GM12878 (cell line): Measurements from ENCODE around the gene GM2A. TPM values are rescaled to one million over a fixed set of nuclear protein-coding genes. Genes with fewer than 3 reads are reported as not detected.

Experiments
- ASH2L ChIP-seq: fragments of 300-600, 200-600 bp; sonication (generic); IDR thresholded peaks from 2 replicates; pipeline ENCODE4 v1.6.1; 2017; ENCODE audit warnings: low read depth, mild to moderate bottlenecking, borderline replicate concordance
- BACH1 ChIP-seq: fragments of 450-650 bp; IDR thresholded peaks from 2 replicates; pipeline ENCODE4 v1.6.1; 2017; ENCODE audit warnings: mild to moderate bottlenecking, borderline replicate concordance
- BCLAF1 ChIP-seq: fragments of 450-650 bp; IDR thresholded peaks from 2 replicates; pipeline ENCODE4 v1.6.1; 2017; ENCODE audit warnings: antibody characterized with exemption, mild to moderate bottlenecking, moderate library complexity
- BHLHE40 ChIP-seq, 2 experiments: fragments of 450-650 bp in 1 of 2; IDR thresholded peaks; 2 replicates each; pipeline ENCODE4 v1.6.1; 2011 to 2017; ENCODE audit warnings: low read depth in 2 of 2, borderline replicate concordance in 1 of 2, improper control_type of control experiment in 1 of 2, low read length in 1 of 2, mild to moderate bottlenecking in 1 of 2
- CBX3 ChIP-seq: fragments of 200-600 bp; sonication (generic); IDR thresholded peaks from 2 replicates; pipeline ENCODE4 v1.6.1; 2016; ENCODE audit warnings: low read depth, borderline replicate concordance
- CTCF ChIP-seq, 3 experiments: IDR thresholded peaks in 2 of 3; conservative IDR thresholded peaks in 1 of 3; 2 replicates each; pipeline ENCODE4 v1.5.1; 2011; ENCODE audit warnings: low read depth in 3 of 3, low read length in 3 of 3, mild to moderate bottlenecking in 3 of 3, control low read depth in 2 of 3, moderate library complexity in 2 of 3, inconsistent platforms in 1 of 3, mixed read lengths in 1 of 3; ENCODE audit not compliant: control insufficient read depth in 2 of 3, insufficient read depth in 1 of 3; ENCODE audit errors: extremely low read depth in 1 of 3
- ELK1 ChIP-seq: IDR thresholded peaks from 2 replicates; pipeline ENCODE4 v1.6.1; 2012; ENCODE audit warnings: low read depth, low read length, improper control_type of control experiment
- ETV6 ChIP-seq, 2 experiments: fragments of 450-650 bp in 1 of 2; IDR thresholded peaks in 1 of 2; conservative IDR thresholded peaks in 1 of 2; 2 replicates each; pipeline ENCODE4 v1.6.1; 2014; ENCODE audit warnings: antibody characterized with exemption in 1 of 2, borderline replicate concordance in 1 of 2, low read depth in 1 of 2, mild to moderate bottlenecking in 1 of 2, moderate library complexity in 1 of 2
- HCFC1 ChIP-seq: fragments of 150-350 bp; IDR thresholded peaks from 2 replicates; pipeline ENCODE4 v1.6.1; 2014; ENCODE audit warnings: low read length
- HDGF ChIP-seq: fragments of 450-650 bp; IDR thresholded peaks from 2 replicates; pipeline ENCODE4 v1.6.1; 2016; ENCODE audit warnings: antibody characterized with exemption
- KAT2A ChIP-seq: conservative IDR thresholded peaks from 2 replicates; pipeline ENCODE4 v1.6.1; 2011; ENCODE audit warnings: low read depth, low read length; ENCODE audit not compliant: control insufficient read depth
- MTA2 ChIP-seq: fragments of 450-650 bp; IDR thresholded peaks from 2 replicates; pipeline ENCODE4 v1.6.1; 2016; ENCODE audit warnings: low read depth, mild to moderate bottlenecking, moderate library complexity
- MXI1 ChIP-seq: fragments of 150-350 bp; IDR thresholded peaks from 2 replicates; pipeline ENCODE4 v1.6.1; 2011; ENCODE audit warnings: low read depth, mild to moderate bottlenecking, inconsistent platforms, low read length, improper control_type of control experiment
- NR2C1 ChIP-seq: fragments of 450-650 bp; IDR thresholded peaks from 2 replicates; pipeline ENCODE4 v1.6.1; 2017; ENCODE audit warnings: antibody characterized with exemption, mild to moderate bottlenecking, moderate library complexity
- PBX3 ChIP-seq: IDR thresholded peaks from 2 replicates; pipeline ENCODE4 v1.6.1; 2011; ENCODE audit warnings: mild to moderate bottlenecking, low read depth, low read length, moderate library complexity; ENCODE audit not compliant: insufficient replicate concordance
- RELA ChIP-seq: fragments of 450-650 bp; IDR thresholded peaks from 2 replicates; pipeline ENCODE4 v1.8.0; 2014; ENCODE audit warnings: borderline replicate concordance; ENCODE audit not compliant: partially characterized antibody
- RELB ChIP-seq: fragments of 450-650 bp; IDR thresholded peaks from 2 replicates; pipeline ENCODE4 v1.6.1; 2017; ENCODE audit warnings: low read depth, mild to moderate bottlenecking, moderate library complexity
- SMAD1 ChIP-seq: fragments of 450-650 bp; IDR thresholded peaks from 2 replicates; pipeline ENCODE4 v1.6.1; 2018; ENCODE audit warnings: mild to moderate bottlenecking, low read depth; ENCODE audit not compliant: partially characterized antibody
- TBL1XR1 ChIP-seq: IDR thresholded peaks from 2 replicates; pipeline ENCODE4 v1.6.1; 2012; ENCODE audit warnings: low read depth, low read length, improper control_type of control experiment
- ZNF274 ChIP-seq: IDR thresholded peaks from one replicate; pipeline ENCODE4 v1.8.0; 2011; ENCODE audit not compliant: insufficient read length, insufficient read depth
- polyA plus RNA-seq, 11 experiments: library from polyadenylated mRNA; depleted of rRNA in 4 of 11; unstranded in 6 of 11; stranded (reverse) in 5 of 11; fragments of >200 nt; fragmentation: Nextera tagmentation in 4 of 11; fragmentation: Illumina TruSeq in 1 of 11; extraction: Ambion mirVana in 4 of 11; extraction: Trizol in 1 of 11; gene quantifications; 1 replicate in 1 of 11; 2 replicates in 10 of 11; pipeline versions ENCODE4 v1.2.1 to v1.2.3, GENCODE V29; 2011 to 2016; ENCODE audit warnings: inconsistent platforms in 2 of 11, missing spikeins in 2 of 11, low read depth in 1 of 11
- total RNA-seq, 4 experiments: library from RNA; depleted of rRNA in 3 of 4; stranded (reverse); fragments of >200 nt in 3 of 4; fragmentation: Illumina TruSeq in 1 of 4; extraction: Trizol in 1 of 4; gene quantifications; 2 replicates each; pipeline versions ENCODE4 v1.2.1 to v1.2.3, GENCODE V29; 2013 to 2021

The GM2A gene
- total and polyA plus RNA-seq, 10 of the 15 experiments (the other 5 are each of a cell fraction or from before 2014, with no cell fraction given): 33.6 to 106 (median 68.2) TPM

GRCh38 chr5:151255621-151256286 is 2.8 kb downstream of the GM2A start (continued):
- TF ChIP-seq CTCF (IDR thresholded peaks at IDR 0.05 in 2 of 3, conservative IDR thresholded peaks at IDR 0.05 in 1 of 3; ENCODE audit: control insufficient read depth in 2 of 3, extremely low read depth in 1 of 3, insufficient read depth in 1 of 3, low read depth in 3 of 3, low read length in 3 of 3): no peak
- TF ChIP-seq BACH1: peak; percentile 59; the same call in 1 of the 2 replicates
- no peak for TF ChIP-seq ASH2L
- TF ChIP-seq CBX3: no peak
- no peak; the same call in 1 of the 2 replicates for TF ChIP-seq MXI1
- no peak for TF ChIP-seq RELA
- TF ChIP-seq NR2C1: peak; percentile 36
- no peak for TF ChIP-seq HCFC1
- TF ChIP-seq KAT2A: no peak
- no peak for TF ChIP-seq TBL1XR1
- TF ChIP-seq RELB: peak; percentile 75
- no peak for TF ChIP-seq ZNF274
- no peak for TF ChIP-seq ELK1
- TF ChIP-seq BCLAF1: no peak; the same call in 1 of the 2 replicates
- peak; percentile 33 for TF ChIP-seq SMAD1
- peak; percentile 85 to 87 for TF ChIP-seq BHLHE40 (IDR thresholded peaks at IDR 0.05; ENCODE audit: borderline replicate concordance in 1 of 2, low read depth in 2 of 2, low read length in 1 of 2)
- TF ChIP-seq MTA2: peak; percentile 60; the same call in 1 of the 2 replicates
- TF ChIP-seq HDGF: no peak
- TF ChIP-seq PBX3: peak; percentile 10
- no peak for TF ChIP-seq ETV6 (conservative IDR thresholded peaks at IDR 0.05 in 1 of 2, IDR thresholded peaks at IDR 0.05 in 1 of 2; ENCODE audit: borderline replicate concordance in 1 of 2, low read depth in 1 of 2)
